Measurements from ENCODE around the gene SLC6A11. TPM values are rescaled to one million over a fixed set of nuclear protein-coding genes. Genes with fewer than 3 reads are reported as not detected.

Gene SLC6A11
- total and polyA plus RNA-seq, 2 of the 13 experiments (the other 11 are each of a cell fraction or from before 2014, with no cell fraction given) = 17.9 to 34.5 TPM

DNA sequence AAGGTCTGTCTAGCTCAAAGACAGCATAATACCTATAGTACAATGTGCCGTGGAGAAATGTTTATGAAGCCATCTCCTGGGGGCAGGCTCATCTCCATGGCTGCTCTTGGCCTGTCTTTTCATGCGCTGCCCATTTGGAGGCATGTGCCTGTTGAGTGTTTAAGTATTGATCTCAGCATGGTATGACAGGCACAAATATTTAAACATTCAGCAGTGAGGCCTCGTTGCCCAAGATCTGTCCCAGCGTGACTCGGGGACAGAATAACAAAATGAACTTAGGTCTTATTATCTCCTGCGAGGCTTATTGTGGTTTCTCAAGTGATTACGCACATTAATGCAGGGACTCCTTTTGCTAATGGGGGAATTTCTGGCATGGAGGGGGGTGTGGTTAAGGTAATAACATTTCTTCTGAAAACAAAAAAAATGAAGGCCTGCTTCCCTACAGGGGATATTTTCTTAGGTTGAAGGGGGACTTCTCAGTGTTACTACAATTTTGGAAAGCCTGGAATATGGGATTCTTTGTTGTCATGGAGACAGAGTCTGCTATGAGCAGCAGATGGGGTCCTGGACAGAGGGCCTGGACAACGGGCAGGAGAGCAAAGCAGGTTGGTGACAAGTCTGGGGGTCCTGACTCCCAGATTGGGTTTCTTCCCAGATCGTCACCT is 172.1 kb downstream of the SLC6A11 start:
- Histone ChIP-seq H3K27me3 (ENCODE audit: control insufficient read depth in 1 of 2, insufficient read depth in 2 of 2, low read length in 2 of 2) (peaks cover 3 to 21% of the 10 kb centered on the region in 2 experiments; a peak in 3 of 5 replicates), H2AFZ (ENCODE audit: low read length) (no peak overlapping the region), H3K9ac (ENCODE audit: insufficient read depth, low read depth, low read length) (no peak overlapping the region), H3K36me3 (replicated peaks in 1 of 2; ENCODE audit: control insufficient read depth in 1 of 2, insufficient read depth in 2 of 2, low read length in 2 of 2) (no peaks in the 10 kb centered on the region), H3K79me2 (ENCODE audit: insufficient read depth, low read length) (no peaks in the 10 kb centered on the region), H4K20me1 (ENCODE audit: insufficient read depth, low read length) (no peaks in the 10 kb centered on the region), H3K27ac (ENCODE audit: extremely low read length, insufficient read depth, low read length) (no peak overlapping the region), H3K4me3 (replicated peaks in 1 of 3; ENCODE audit: insufficient read depth in 1 of 3, low read depth in 2 of 3, low read length in 3 of 3) (no peak overlapping the region), H3K9me3 (ENCODE audit: low read length) (no peaks in the 10 kb centered on the region), H3K4me1 (ENCODE audit: insufficient read depth, low read length) (peaks cover 14% of the 10 kb centered on the region), H3K4me2 (ENCODE audit: low read depth, low read length) (peak overlapping the region; percentile 3; the same call in 1 of the 2 replicates)
- ATAC-seq (peak; percentile 78), DNase-seq (ENCODE audit: low spot score) (peak; percentile 3), FAIRE-seq (no peak)
- ChIA-PET POLR2A (no interaction called here), CTCF (ENCODE audit: low intra/inter-chr PET ratio, low total read pairs) (no interaction called here)
- under 1% methylated on average over 8 of the region's 9 CpGs for WGBS (ENCODE audit: low lambda C conversion rate)
- intact Hi-C loops (cut with micrococcal nuclease; ENCODE audit: unreplicated experiment) = no loop called here
- in situ Hi-C loops (cut with HindIII; ENCODE audit: extremely low pct_ligation_motif_present, low pct_unique_long_range_greater_than_20kb) = no loop called here
- no TSS peak for BruUV-seq (replicated peaks)
- TF ChIP-seq, protein P1, sequence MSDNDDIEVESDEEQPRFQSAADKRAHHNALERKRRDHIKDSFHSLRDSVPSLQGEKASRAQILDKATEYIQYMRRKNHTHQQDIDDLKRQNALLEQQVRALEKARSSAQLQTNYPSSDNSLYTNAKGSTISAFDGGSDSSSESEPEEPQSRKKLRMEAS (IDR thresholded peaks at IDR 0.05) = peak; percentile 44; the same call in 1 of the 2 replicates
- TF ChIP-seq SOX6 (IDR thresholded peaks at IDR 0.05) (no peak), SOX6 (CRISPR knock-in tag; IDR thresholded peaks at IDR 0.05) (peak; percentile 56), KMT2A (CRISPR knock-in tag; IDR thresholded peaks at IDR 0.05) (no peak), ZNF292 (CRISPR knock-in tag; IDR thresholded peaks at IDR 0.05; ENCODE audit: borderline replicate concordance, low read depth) (0 out of 2 replicates have a peak, but pooled peaks have one; percentile 24), SOX13 (IDR thresholded peaks at IDR 0.05) (no peak), SOX13 (CRISPR knock-in tag; conservative IDR thresholded peaks at IDR 0.05 in 1 of 2, IDR thresholded peaks at IDR 0.05 in 1 of 2) (0 out of 4 replicates have a peak, but pooled peaks of 1 of the 2 experiments have one; percentile 16), KLF16 (CRISPR knock-in tag; IDR thresholded peaks at IDR 0.05) (no peak), HDAC6 (IDR thresholded peaks at IDR 0.05; ENCODE audit: low read depth, low read length) (no peak), HNF4A (CRISPR knock-in tag; IDR thresholded peaks at IDR 0.05) (peak; percentile 37; the same call in 1 of the 2 replicates), GATAD2A (CRISPR knock-in tag; IDR thresholded peaks at IDR 0.05) (peak; percentile 72; the same call in 1 of the 2 replicates), JARID2 (CRISPR knock-in tag; IDR thresholded peaks at IDR 0.05; ENCODE audit: insufficient replicate concordance) (no peak), CEBPB (IDR thresholded peaks at IDR 0.05; ENCODE audit: borderline replicate concordance, low read depth, low read length) (0 out of 2 replicates have a peak, but pooled peaks have one; percentile 12), BCL6 (CRISPR knock-in tag; IDR thresholded peaks at IDR 0.05) (0 out of 2 replicates have a peak, but pooled peaks have one; percentile 30), NFIB (CRISPR knock-in tag; IDR thresholded peaks at IDR 0.05; ENCODE audit: borderline replicate concordance) (no peak)
- TF ChIP-seq, protein P2, sequence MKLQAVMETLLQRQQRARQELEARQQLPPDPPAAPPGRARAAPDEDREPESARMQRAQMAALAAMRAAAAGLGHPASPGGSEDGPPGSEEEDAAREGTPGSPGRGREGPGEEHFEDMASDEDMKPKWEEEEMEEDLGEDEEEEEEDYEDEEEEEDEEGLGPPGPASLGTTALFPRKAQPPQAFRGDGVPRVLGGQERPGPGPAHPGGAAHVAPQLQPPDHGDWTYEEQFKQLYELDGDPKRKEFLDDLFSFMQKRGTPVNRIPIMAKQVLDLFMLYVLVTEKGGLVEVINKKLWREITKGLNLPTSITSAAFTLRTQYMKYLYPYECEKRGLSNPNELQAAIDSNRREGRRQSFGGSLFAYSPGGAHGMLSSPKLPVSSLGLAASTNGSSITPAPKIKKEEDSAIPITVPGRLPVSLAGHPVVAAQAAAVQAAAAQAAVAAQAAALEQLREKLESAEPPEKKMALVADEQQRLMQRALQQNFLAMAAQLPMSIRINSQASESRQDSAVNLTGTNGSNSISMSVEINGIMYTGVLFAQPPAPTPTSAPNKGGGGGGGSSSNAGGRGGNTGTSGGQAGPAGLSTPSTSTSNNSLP (IDR thresholded peaks at IDR 0.05; ENCODE audit: low read depth, low read length) = no peak
- TF ChIP-seq, protein P3, sequence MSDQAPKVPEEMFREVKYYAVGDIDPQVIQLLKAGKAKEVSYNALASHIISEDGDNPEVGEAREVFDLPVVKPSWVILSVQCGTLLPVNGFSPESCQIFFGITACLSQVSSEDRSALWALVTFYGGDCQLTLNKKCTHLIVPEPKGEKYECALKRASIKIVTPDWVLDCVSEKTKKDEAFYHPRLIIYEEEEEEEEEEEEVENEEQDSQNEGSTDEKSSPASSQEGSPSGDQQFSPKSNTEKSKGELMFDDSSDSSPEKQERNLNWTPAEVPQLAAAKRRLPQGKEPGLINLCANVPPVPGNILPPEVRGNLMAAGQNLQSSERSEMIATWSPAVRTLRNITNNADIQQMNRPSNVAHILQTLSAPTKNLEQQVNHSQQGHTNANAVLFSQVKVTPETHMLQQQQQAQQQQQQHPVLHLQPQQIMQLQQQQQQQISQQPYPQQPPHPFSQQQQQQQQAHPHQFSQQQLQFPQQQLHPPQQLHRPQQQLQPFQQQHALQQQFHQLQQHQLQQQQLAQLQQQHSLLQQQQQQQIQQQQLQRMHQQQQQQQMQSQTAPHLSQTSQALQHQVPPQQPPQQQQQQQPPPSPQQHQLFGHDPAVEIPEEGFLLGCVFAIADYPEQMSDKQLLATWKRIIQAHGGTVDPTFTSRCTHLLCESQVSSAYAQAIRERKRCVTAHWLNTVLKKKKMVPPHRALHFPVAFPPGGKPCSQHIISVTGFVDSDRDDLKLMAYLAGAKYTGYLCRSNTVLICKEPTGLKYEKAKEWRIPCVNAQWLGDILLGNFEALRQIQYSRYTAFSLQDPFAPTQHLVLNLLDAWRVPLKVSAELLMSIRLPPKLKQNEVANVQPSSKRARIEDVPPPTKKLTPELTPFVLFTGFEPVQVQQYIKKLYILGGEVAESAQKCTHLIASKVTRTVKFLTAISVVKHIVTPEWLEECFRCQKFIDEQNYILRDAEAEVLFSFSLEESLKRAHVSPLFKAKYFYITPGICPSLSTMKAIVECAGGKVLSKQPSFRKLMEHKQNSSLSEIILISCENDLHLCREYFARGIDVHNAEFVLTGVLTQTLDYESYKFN (CRISPR knock-in tag; conservative IDR thresholded peaks at IDR 0.05) = peak; percentile 51

All from HepG2 (cell line).